Measurements from ENCODE around the gene HOTAIR.

Gene HOTAIR

DNA sequence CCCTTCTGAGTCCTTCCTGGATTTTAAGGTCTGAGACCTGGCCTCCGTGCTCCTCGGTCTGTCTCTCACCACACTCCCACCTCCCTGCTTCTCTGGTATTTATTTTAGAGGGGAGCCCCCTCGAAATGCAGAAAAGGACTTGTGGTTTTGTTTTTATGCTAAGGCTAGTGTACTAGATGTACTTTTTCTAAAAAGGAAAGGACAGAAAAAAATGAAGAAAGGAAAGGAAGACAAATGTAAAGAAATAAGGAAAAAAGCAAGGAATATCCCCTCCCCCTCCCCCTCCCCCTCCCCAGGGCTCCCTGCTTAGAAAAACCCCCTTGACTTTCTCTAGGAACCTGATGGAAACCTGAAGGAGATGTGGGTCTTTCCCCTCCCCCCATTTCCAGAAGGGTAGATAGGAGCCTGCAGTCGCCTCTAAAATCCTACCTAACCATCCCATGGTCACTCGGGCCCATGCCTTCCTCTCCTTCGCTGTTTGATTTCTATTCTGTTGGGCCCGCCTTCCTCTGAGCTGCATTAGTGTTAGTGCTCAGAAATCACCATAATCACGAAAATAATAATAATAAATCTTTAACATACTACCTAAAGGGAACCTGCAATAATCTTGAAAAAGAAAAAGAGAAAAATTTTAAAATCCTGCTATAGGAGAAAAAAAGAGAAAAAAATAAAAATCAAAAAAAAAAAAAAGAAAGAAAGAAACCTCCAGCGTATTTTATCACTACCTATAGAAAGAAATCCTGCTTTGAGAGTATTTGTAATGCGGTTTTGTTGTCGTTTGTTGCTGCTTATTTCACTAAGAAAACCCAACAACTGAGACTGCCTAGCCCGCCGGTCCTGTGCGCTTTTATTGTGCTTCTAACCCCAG is 37.1 kb upstream of the HOTAIR start:
- DNase-seq (ENCODE audit: low read depth): no peak

DNA sequence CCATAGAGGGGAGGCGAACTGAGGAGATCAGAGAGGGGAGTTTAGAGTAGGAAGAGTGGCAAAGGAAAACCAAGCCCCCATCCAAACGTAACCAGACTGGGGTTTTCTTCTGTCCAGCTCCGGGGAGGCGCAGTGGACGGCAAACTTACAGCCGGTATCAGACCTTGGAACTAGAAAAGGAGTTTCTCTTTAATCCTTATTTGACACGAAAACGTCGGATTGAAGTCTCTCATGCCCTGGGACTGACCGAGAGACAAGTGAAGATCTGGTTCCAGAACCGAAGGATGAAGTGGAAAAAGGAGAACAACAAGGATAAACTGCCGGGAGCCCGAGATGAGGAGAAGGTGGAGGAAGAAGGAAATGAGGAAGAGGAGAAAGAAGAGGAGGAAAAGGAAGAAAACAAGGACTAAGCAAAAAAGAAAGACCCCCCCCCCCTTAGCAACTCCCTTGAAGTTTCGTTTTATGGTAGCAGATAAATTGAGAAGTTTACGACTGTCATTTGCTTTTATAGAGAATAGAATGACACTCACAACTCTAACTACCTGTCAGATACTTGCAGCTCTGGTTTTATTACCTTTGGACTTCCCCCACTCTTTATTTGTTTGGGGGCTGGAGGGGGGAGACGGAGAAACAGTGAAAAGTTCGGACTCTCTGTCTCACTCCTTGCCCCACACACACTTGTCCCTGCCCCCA is 36.4 kb upstream of the HOTAIR start:
- no peak for DNase-seq (ENCODE audit: low read depth)

DNA sequence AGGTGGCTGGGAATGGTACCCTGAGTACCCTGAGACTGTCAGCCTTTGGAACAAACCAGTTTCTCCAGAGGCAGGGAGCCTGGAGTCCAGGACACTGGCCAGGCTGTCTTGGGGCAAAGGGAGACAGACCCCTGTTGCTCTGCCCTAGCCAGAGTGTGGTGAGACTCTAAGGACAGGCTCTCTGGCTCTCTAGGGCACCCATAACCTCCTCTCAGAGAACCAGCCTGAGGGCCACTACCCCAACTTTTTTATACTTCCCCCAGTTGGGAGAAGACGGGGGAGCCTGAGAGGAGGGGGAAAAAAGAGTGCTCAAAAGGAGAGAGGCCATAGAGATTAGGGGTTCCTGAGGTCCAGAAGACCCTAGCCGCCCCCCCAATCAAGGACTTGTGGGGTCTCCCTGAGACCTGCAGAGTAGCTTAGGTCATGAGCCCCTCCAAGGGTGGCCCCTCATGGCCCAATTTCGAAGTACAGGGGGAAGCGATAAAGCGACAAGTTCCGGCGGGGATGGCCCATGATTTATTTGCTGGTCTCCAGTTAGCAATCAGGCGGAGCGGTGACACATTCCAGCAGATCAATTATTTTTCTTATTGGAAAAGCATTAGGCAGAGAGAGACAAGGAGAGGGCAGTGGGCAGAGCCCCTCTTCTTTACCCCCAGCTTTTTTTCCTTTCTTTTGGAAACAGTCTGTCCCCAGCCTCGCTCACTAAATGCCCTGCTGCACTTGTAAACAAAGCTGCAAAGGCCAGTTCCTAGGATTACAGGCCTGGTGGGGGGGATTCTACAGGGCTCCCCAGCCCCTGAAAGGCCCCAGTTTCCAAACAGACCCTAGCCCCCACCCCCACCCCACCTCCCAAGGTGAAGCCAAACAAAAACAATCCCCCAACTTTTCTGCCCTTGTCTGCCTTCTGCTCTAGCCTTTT is 35.6 kb upstream of the HOTAIR start:
- no peak for DNase-seq (ENCODE audit: low read depth)

DNA sequence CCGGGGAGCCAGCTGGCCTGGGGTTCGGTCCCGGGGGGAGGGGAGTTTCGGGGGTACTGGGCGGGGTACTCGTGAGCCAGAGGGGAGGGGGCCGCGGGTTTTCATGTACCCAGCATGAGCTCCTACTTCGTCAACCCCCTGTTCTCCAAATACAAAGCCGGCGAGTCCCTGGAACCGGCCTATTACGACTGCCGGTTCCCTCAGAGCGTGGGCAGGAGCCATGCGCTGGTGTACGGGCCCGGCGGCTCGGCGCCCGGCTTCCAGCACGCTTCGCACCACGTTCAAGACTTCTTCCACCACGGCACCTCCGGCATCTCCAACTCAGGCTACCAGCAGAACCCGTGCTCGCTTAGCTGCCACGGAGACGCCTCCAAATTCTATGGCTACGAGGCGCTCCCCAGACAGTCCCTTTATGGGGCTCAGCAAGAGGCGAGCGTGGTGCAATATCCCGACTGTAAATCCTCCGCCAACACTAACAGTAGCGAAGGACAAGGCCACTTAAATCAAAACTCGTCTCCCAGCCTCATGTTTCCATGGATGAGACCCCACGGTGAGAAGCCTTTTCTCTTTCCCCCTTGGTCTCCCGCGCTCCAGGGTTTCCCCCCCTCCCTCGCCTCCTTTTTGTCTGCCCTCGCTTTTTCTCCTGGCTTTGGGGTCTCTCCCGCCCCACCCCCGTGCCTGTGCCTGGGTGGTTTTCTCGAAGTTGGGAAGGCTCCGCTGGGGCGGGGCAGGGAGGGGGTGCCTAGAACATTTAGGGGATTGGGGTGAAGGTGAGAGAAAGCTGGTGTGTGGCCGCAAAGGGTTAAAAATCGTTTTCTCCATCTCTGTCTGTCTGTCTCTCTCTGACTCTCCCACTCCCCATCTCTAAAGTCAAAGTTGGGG is 34.7 kb upstream of the HOTAIR start:
- DNase-seq (ENCODE audit: low read depth): no peak

DNA sequence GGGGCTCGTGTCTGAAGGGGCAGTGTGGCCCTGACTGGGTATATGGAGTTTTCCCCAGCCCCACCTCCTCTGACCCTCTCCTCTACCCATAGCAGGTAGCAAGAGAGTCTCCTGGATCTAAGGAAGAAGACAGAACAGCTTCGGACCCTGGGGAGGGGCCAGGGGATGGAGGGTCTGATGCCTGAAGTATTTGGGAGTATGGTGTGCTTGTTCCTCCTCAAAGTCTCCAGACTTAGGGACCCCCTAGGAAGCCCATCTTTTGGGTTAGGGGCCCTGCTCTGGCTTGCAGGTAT is 33.5 kb upstream of the HOTAIR start:
- no peak for DNase-seq (ENCODE audit: low read depth)

DNA sequence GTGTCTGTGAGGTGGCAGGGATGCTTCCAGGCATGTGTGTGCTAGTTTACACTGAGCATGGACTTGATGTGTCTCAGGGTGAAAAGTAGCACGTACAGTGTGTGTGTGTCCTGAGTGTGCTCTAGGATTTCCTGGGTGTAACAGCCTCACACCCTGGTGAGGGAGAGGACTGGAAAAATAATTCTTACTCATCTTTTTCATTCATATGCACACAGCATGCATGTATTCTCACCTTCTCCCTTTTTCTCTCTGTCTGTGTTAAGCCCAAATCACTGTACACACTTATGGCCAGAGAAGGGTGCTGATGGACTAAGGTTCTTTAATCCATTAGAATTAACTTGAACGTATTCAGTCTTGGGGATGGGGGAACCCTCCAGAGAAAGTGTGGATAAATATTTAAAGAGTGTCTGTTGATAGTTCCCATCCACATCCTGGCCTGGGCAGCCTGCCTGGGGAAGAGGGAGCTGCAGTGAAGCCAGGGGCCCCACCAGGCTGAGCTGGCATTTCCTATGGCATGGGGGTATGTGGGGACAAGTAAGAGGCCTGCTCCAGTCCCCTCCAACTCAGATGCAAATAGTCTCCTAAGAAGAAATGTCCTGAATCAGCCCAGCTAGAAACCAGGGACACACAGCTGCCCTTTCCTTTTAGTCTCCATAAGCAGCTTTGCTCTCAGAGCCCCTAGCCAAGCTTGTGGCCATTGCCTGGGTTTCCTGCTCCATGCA is 32.9 kb upstream of the HOTAIR start:
- DNase-seq (ENCODE audit: low read depth): no peak

DNA sequence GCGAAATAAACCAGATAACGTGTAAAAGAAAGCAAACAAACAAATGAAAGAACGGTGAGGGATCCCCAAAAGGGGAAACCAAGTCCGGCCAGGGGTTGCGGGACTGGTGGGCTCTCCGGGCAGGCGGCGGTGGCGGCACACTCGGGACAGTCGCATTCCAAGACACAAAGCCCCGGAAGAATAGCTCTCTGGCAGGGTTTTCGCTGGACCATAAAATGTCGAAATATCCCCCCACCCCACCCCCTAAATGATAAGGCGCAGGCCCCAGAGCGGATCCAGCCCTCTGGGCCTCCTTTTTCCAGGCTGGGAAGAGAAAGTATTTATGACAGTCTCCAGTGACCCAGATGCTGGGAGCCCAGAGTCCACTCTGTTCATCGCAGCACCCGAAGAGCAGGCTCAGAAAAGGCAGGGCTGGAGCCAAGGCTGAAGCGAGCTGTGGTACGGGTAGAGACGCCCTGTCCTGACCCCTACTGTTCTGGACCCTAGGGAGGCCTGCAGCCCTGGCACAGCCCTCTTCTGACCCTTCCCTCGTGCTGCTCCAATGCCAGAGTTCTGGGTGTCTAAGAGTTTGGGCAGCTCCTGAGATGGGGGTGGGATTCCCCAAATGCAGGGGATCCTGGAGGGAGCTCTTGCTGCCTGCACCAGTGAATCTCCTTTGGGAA is 31.9 kb upstream of the HOTAIR start:
- DNase-seq (ENCODE audit: low read depth): no peak

DNA sequence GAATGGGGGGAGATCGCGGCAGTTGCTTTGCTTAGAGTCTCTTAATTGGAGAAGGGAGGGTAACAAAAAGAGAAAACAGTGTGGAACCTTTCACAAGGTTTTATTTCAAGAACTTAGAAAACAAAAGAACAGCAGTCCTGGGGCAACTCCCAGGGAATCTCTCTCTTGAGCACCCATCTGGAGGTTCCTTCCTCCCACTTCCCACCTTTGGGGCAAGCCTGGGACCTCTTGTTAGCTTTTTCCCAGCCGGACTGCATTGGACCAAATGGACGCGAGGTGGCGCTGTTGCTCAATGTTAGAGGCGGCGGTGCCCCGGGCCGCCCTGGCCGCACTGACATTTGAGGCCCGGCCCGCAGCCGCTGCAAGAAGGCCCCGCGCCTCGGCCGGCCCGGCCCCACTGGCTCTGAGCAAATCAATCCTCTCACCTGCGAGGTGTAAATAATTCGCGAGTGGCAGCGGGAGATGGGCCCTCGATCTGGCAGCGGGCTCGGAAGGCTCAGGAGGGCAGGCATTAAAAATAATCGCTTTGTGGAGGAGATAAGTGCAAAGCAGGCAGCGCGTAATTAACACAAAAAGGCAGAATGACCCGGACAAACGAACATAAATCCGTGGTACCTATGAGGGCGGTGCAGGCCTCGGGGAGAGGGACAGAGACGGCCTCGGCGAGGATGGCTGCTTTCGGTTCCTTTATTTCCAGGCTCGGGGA is 31.3 kb upstream of the HOTAIR start:
- peak; percentile 10 for DNase-seq (ENCODE audit: low read depth)

DNA sequence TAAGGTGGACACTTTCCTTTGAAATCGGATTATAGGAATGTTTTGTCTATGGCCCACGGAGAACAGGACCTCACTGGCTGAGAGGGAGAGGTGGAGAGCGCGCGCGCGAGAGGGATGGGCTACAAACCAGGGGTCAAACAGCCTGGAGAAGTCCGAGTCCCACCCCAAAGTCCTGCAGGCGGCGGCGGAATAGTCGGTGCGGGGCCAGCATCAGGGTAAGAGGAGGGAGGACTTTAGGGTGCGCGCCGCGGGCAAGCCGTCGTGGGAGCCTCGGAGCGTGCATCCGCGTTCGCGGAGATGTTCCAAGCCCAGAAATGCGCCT is 30.7 kb upstream of the HOTAIR start:
- no peak for DNase-seq (ENCODE audit: low read depth)

DNA sequence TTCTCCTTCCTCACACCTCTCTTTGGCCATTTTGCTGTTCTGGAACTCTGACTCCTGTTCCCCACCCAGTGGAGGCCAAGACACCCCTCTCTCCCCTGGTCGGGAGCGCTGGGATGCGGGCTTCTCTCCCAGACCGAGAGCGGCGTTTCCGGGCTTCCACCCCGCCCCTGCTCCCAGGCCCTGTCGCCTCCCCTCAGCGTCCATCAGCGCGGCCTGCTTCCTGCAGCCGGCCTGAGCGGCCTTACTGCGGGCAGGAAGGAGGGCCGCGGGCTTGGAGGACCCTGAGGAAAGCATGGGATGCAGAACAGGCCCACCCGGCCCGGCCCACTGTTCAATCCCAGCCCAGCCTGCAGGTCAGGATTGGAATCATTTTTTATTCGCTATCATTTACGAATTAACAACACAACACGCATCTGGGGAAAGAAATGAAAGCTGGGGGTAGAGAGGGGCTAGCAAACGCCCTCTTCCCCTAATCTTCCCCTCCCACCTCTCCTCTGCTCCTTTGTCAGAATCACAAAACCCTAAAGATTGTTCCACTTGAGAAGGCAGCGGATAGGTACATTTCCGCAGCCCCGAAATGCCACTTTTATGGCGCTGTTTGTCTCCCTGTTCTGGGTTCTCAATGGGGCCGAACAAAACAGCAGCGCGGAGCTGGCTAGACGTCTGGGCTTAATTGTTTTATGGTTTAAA is 30.2 kb upstream of the HOTAIR start:
- no peak for DNase-seq (ENCODE audit: low read depth)

DNA sequence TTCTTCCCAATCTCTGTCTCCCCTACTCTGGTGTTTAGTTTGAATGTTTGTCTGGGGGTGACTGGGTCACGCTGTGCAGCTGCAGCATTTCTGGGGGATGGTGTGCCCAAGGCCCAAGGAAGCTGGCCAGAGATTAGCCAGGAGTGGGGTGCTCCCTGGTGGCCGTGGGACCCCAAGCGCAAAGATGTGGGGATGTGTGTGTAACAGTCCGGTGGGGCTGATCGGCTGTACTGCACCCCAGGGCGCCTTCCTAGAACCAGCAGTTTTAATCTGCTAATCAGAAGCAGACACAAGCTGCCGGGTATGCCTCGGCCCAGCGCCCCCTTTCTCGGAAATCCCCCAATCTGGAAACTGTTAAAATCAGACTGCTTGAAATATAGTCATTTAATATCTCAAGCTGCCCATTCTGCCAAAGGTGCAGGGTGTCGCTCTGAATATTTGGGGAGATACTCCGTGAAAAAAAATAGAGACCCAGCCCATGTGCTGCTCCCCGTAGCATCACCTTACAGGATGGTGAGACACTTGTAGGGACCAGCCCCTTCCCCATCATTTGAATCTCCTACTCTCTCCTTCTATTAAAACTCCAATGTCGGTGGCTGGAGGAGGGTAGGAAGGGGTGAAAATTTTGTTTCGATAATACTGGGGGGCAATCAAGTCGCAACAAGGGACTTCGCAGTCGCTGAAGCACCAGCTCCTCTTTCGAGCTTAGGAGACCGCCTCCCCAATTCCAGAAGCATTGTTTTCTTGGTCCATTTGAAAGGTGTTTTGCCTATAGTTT is 29.5 kb upstream of the HOTAIR start:
- no peak for DNase-seq (ENCODE audit: low read depth)

DNA sequence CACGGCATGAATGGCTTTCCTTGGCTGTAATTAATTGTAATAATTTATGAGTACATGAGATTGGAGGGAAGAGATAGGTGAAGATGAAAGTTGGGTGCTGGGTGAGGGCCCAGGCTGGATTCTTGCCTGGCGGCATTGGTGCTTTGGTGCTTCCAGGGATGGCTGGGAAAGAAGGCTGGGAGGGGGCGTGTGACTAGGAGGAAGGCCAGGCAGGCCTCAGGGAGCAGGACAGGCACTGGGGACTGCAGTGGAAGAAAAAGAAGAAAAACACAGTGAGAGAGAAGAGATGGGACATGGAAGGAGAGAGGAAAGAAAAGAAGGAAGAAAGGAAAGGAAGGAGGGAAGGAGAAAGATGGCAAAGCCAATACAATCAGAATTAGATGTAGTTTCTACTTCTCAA is 28.9 kb upstream of the HOTAIR start:
- DNase-seq (ENCODE audit: low read depth): no peak

DNA sequence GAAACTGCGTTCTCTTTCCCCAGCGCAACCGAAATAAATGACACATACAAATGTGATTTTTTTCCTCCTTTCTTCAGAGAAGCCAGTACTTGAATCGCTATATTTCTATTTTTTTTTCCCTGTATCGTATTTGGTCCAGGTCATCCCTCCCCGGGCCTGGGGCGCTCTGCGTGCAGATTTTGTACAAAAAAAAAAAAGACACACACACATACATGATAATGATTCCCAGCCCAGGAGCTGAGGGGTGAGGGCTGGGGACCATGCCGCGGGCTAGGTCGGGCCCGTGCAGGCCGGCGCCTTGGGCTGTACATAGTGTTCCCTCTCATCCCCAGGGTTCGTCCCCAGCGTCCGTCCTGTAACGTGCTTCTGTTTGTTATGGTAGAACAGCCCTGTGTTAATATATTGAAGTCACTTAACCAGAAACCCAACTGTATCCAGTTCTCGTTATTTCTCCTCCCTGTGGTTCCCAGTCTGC is 28.2 kb upstream of the HOTAIR start:
- no peak for DNase-seq (ENCODE audit: low read depth)

DNA sequence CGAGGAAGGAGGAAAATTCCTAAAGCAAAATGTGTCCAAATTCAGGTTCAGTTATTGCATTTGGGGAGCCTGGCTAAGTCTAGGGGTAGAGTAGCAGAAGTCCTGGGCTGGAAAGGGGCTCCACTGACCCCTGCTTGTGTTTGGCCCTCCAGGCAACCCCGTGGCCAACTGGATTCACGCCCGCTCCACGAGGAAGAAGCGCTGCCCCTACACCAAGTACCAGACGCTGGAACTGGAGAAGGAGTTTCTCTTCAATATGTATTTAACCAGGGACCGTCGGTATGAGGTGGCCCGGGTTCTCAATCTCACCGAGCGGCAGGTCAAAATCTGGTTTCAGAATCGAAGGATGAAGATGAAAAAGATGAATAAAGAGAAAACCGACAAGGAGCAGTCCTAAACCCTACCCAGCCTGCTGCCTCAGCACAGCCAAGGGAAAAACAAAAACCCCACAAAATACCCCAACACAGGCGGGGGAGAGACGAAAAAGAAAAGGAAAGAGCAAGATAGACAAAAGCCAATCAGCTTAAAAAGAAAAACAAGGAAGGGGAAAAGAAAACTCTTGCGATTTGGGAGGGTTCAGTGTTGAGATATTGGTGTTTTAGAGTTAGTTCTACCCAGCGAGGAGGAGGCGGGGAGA is 27.6 kb upstream of the HOTAIR start:
- DNase-seq (ENCODE audit: low read depth): no peak

DNA sequence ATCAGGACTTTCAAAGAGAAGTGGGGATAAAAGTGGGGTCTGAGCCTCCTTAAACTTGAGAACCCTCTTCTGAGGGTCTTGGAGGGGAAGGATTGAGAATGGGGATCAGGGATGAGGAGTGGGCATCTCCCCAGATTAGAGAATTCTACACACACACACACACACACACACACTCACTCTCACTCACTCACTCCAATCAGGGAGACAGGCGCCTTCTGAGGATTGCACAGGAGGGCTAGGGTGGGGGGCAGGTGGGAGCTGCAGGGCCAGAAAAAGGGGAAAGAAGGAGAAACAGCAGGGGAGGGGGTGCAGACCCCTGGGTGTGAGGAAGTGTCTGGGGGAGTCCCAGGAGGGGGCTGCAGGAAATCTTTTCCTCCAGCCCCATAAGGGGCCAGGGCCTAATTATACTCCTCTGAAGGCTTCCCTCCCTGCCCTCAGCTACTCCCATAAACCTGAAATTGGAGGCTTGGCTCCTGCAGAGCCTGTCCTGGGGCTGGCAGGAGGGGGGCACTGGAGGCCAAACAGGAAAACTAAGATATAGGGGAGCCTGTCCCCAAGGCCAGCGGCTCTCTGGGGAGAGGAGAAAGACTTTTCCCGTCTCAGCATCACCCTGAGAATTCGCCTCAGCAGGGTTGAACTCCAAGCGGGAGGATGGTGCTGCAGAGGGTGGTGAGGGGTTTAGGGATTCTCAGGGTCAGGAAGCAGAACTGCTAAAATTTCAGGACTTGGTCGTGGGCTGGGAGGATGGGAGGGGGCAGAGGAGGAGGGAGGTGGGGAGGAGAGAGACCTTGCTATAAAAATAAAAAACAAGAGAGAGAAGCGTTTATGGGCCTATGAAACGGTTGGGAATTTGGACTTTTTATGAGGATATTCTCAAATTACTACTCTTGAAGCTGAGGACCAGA is 26.8 kb upstream of the HOTAIR start:
- DNase-seq (ENCODE audit: low read depth): no peak

DNA sequence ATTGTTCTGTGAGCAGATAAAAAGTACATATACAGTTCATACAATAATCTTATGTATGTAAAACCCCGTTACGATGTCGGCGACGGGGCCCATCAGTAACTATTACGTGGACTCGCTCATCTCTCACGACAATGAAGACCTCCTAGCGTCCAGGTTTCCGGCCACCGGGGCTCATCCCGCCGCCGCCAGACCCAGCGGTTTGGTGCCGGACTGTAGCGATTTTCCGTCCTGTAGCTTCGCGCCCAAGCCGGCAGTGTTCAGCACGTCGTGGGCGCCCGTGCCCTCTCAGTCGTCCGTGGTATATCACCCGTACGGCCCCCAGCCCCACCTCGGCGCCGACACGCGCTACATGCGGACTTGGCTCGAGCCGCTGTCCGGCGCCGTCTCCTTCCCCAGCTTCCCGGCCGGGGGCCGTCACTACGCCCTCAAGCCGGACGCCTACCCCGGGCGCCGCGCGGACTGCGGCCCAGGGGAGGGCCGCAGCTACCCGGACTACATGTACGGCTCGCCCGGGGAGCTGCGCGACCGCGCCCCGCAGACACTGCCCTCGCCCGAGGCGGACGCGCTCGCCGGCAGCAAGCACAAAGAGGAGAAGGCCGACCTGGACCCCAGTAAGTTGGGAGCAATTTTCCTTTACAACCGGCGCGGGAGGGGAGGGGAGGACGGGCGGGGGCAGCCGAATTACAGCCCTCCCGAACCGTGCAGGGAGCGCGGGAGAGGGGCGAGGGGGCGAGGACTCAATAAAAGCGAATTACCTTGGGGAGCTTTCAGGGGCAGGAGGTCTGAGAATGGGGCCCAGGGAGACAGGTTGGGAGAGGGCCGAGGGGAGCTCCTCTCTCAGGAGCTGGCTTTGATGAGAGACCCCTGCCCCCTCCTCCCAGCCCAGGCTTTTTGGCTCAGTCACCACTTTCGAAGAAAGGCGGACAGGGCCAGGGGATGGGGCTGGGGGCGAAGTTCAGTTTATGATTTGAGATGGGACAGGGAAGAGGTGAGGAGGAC is 25.7 kb upstream of the HOTAIR start, which contains the start of gene HOXC9:
HOXC9 (plus strand) TSS at position 46 of the 999 bp plus-strand sequence; CDS start at position 74, 28 bp downstream.
- DNase-seq (ENCODE audit: low read depth): no peak
